Neural crest cell (in vitro differentiated cells): Measurements from ENCODE around the gene DNMBP. TPM values are rescaled to one million over a fixed set of nuclear protein-coding genes. Genes with fewer than 3 reads are reported as not detected.
A peak's percentile ranks its signal among the peaks of the same experiment; 100 is the strongest.
"Not testable (repeated sequence)": the region's sequence is repeated elsewhere in the genome, so short reads cannot be mapped to it uniquely, and the experiment has no call there.

Experiments
- DNase-seq: peaks from one replicate; pipeline ENCODE4 v3.0.0; 2021; ENCODE audit warnings: low read depth, mixed read lengths, low spot score
- H3K27ac Mint-ChIP-seq: one replicate; pipeline ENCODE4 v1.8.0; 2021; ENCODE audit warnings: mild to moderate bottlenecking, mixed read lengths; ENCODE audit not compliant: unreplicated experiment
- H3K27me3 Mint-ChIP-seq: 2 replicates; pipeline ENCODE4 v1.8.0; 2021; ENCODE audit warnings: low read depth, mild to moderate bottlenecking, mixed read lengths
- H3K36me3 Mint-ChIP-seq: 2 replicates; pipeline ENCODE4 v1.8.0; 2021; ENCODE audit warnings: low read depth, mild to moderate bottlenecking, mixed read lengths
- H3K4me1 Mint-ChIP-seq: 2 replicates; pipeline ENCODE4 v1.8.0; 2021; ENCODE audit warnings: mixed read lengths
- H3K4me3 Mint-ChIP-seq: one replicate; pipeline ENCODE4 v1.8.0; 2021; ENCODE audit warnings: mild to moderate bottlenecking, mixed read lengths
- H3K9me3 Mint-ChIP-seq: 2 replicates; pipeline ENCODE4 v1.8.0; 2021; ENCODE audit warnings: mixed read lengths
- CTCF ChIP-seq: fragments of 200-600 bp; sonication (generic); conservative IDR thresholded peaks from 2 replicates; pipeline ENCODE4 v1.5.0; 2021; ENCODE audit warnings: antibody characterized with exemption, mild to moderate bottlenecking
- total RNA-seq: library from RNA; stranded (reverse); gene quantifications from 2 replicates; pipeline ENCODE4 v1.2.1, GENCODE V29; 2021

Gene DNMBP
- total RNA-seq, 1 donor from 2014 or later = 17.8 TPM

GRCh38 chr10:99993701-99994689, 15.8 kb downstream of the DNMBP start:
- no peak for DNase-seq
- Mint-ChIP-seq H3K27ac (no peak overlapping the region), H3K9me3 (no peaks in the 10 kb centered on the region), H3K4me1 (peaks cover 24% of the 10 kb centered on the region), H3K27me3 (no peaks in the 10 kb centered on the region), H3K4me3 (no peak overlapping the region), H3K36me3 (no peaks in the 10 kb centered on the region)
- no peak for TF ChIP-seq CTCF

GRCh38 chr10:99985637-99986036, 24.1 kb downstream of the DNMBP start:
- H3K27me3 Mint-ChIP-seq, H3K4me3 Mint-ChIP-seq, H3K36me3 Mint-ChIP-seq, DNase-seq, H3K9me3 Mint-ChIP-seq, H3K27ac Mint-ChIP-seq, H3K4me1 Mint-ChIP-seq: not testable (repeated sequence)

GRCh38 chr10:99984211-99985034, 25.3 kb downstream of the DNMBP start:
- Mint-ChIP-seq H3K36me3 (no peaks in the 10 kb centered on the region), H3K9me3 (no peaks in the 10 kb centered on the region), H3K4me3 (no peak overlapping the region), H3K27ac (peak overlapping the region; percentile 78), H3K27me3 (no peaks in the 10 kb centered on the region), H3K4me1 (peaks cover 5% of the 10 kb centered on the region)
- TF ChIP-seq CTCF = no peak
- DNase-seq = no peak

- Mint-ChIP-seq H3K27ac (no peak overlapping the region), H3K4me3 (no peak overlapping the region), H3K4me1 (peaks cover 5% of the 10 kb centered on the region), H3K9me3 (no peaks in the 10 kb centered on the region), H3K36me3 (no peaks in the 10 kb centered on the region), H3K27me3 (no peaks in the 10 kb centered on the region)
- no peak for DNase-seq
- TF ChIP-seq CTCF = no peak
Observed at GRCh38 chr10:99983280-99983988, 26.3 kb downstream of the DNMBP start.

GRCh38 chr10:99982728-99983127, 27.0 kb downstream of the DNMBP start:
- no peak for DNase-seq
- no peak for TF ChIP-seq CTCF
- Mint-ChIP-seq H3K9me3 (no peaks in the 10 kb centered on the region), H3K36me3 (no peaks in the 10 kb centered on the region), H3K27me3 (no peaks in the 10 kb centered on the region), H3K4me1 (peaks cover 5% of the 10 kb centered on the region), H3K4me3 (no peak overlapping the region), H3K27ac (no peak overlapping the region)
